Measurements from ENCODE around the gene MGST1. TPM values are rescaled to one million over a fixed set of nuclear protein-coding genes. Genes with fewer than 3 reads are reported as not detected.

Gene MGST1
- total and polyA plus RNA-seq, 2 experiments from 2014 or later: 297 to 1,400 TPM

DNA sequence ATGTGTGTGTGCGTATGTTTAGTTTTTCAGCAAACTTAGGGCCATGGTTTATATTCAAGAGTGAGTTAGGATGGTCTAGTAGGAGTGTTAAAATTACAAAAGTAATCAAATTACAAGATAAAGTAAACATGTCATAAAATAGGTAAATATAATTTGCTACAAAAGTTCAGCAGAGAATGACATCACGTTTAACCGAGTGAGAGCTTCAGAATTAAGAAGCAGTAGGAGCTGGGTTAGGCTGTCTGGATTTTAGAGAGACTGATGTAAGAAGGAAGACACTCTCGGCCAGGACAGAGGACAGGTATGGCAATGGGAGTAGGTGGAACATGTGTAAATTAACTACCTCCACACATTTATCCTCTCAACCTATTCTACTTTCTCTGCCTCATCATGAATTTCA, 11.6 kb upstream of the MGST1 start:
- H3K79me2 ChIP-seq (replicated peaks; ENCODE audit: insufficient read depth): no peaks in the 10 kb centered on the region
- H3K27me3 ChIP-seq (ENCODE audit: insufficient read depth): no peaks in the 10 kb centered on the region
- Mint-ChIP-seq H3K27ac (no peak overlapping the region), H3K4me1 (no peaks in the 10 kb centered on the region), H3K36me3 (ENCODE audit: low read depth) (no peaks in the 10 kb centered on the region), H3K4me3 (no peak overlapping the region), H3K27me3 (ENCODE audit: insufficient read depth, low read depth, poor library complexity) (no peaks in the 10 kb centered on the region), H3K9me3 (peaks cover 2% of the 10 kb centered on the region; the same call in 1 of the 3 replicates)
- peaks cover 6% of the 10 kb centered on the region; the same call in 1 of the 2 replicates for H3K9me2 ChIP-seq (ENCODE audit: insufficient read depth)
- H3K36me3 ChIP-seq (ENCODE audit: insufficient read depth): no peaks in the 10 kb centered on the region
- no peak overlapping the region for H3K4me2 ChIP-seq
- H3K4me3 ChIP-seq: no peak overlapping the region
- no peak for ATAC-seq
- TF ChIP-seq, protein P1, sequence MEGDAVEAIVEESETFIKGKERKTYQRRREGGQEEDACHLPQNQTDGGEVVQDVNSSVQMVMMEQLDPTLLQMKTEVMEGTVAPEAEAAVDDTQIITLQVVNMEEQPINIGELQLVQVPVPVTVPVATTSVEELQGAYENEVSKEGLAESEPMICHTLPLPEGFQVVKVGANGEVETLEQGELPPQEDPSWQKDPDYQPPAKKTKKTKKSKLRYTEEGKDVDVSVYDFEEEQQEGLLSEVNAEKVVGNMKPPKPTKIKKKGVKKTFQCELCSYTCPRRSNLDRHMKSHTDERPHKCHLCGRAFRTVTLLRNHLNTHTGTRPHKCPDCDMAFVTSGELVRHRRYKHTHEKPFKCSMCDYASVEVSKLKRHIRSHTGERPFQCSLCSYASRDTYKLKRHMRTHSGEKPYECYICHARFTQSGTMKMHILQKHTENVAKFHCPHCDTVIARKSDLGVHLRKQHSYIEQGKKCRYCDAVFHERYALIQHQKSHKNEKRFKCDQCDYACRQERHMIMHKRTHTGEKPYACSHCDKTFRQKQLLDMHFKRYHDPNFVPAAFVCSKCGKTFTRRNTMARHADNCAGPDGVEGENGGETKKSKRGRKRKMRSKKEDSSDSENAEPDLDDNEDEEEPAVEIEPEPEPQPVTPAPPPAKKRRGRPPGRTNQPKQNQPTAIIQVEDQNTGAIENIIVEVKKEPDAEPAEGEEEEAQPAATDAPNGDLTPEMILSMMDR (conservative IDR thresholded peaks at IDR 0.05; ENCODE audit: low read depth in 2 of 2): no peak
- H3F3A ChIP-seq (replicated peaks; ENCODE audit: low read depth): no peaks in the 10 kb centered on the region
- H2AFZ ChIP-seq: no peak overlapping the region
- H3K27ac ChIP-seq (ENCODE audit: low read depth): no peak overlapping the region
- no peak for DNase-seq (ENCODE audit: low spot score)
- H4K20me1 ChIP-seq (replicated peaks; ENCODE audit: insufficient read depth): no peaks in the 10 kb centered on the region
- H3K4me1 ChIP-seq (ENCODE audit: insufficient read depth): no peaks in the 10 kb centered on the region

DNA sequence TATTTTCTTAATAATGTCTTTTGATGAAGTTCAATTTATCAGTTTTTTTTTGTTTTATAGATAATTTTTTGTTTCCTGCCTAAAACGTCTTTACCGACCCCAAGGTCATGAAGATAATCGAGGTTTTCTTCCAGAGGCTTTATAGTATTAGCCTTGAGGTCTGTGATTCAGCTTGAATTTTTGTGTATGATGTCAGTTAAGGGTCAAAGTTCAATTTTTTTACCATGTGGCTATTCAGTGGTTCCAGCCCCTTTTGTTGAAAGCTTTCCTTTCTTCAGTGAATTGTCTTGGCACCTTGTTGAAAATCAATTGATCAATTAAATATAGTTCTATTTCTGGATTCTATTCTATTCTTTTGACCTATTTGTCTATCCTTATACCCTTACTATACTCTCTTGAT, 3.2 kb upstream of the MGST1 start:
- peaks cover 23% of the 10 kb centered on the region for H3K4me1 Mint-ChIP-seq
- H3K36me3 Mint-ChIP-seq (ENCODE audit: low read depth): peaks cover 6% of the 10 kb centered on the region
- TF ChIP-seq POLR2AphosphoS5 (IDR thresholded peaks at IDR 0.05; ENCODE audit: low read depth) (no peak), JUNB (IDR thresholded peaks at IDR 0.05; ENCODE audit: unreplicated experiment) (no peak), EZH2 (IDR thresholded peaks at IDR 0.05; ENCODE audit: low read depth, unreplicated experiment) (no peak), ZNF114 (CRISPR knock-in tag; IDR thresholded peaks at IDR 0.05) (no peak), CREB1 (CRISPR knock-in tag; IDR thresholded peaks at IDR 0.05; ENCODE audit: low read depth) (no peak), STAT1 (IDR thresholded peaks at IDR 0.05; ENCODE audit: unreplicated experiment) (no peak), EZH2phosphoT487 (IDR thresholded peaks at IDR 0.05; ENCODE audit: unreplicated experiment) (no peak)
- TF ChIP-seq, protein P1 (conservative IDR thresholded peaks at IDR 0.05; ENCODE audit: low read depth in 2 of 2): no peak
- TF ChIP-seq, protein P2, sequence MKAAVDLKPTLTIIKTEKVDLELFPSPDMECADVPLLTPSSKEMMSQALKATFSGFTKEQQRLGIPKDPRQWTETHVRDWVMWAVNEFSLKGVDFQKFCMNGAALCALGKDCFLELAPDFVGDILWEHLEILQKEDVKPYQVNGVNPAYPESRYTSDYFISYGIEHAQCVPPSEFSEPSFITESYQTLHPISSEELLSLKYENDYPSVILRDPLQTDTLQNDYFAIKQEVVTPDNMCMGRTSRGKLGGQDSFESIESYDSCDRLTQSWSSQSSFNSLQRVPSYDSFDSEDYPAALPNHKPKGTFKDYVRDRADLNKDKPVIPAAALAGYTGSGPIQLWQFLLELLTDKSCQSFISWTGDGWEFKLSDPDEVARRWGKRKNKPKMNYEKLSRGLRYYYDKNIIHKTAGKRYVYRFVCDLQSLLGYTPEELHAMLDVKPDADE (IDR thresholded peaks at IDR 0.05): no peak
- TF ChIP-seq, protein P3, sequence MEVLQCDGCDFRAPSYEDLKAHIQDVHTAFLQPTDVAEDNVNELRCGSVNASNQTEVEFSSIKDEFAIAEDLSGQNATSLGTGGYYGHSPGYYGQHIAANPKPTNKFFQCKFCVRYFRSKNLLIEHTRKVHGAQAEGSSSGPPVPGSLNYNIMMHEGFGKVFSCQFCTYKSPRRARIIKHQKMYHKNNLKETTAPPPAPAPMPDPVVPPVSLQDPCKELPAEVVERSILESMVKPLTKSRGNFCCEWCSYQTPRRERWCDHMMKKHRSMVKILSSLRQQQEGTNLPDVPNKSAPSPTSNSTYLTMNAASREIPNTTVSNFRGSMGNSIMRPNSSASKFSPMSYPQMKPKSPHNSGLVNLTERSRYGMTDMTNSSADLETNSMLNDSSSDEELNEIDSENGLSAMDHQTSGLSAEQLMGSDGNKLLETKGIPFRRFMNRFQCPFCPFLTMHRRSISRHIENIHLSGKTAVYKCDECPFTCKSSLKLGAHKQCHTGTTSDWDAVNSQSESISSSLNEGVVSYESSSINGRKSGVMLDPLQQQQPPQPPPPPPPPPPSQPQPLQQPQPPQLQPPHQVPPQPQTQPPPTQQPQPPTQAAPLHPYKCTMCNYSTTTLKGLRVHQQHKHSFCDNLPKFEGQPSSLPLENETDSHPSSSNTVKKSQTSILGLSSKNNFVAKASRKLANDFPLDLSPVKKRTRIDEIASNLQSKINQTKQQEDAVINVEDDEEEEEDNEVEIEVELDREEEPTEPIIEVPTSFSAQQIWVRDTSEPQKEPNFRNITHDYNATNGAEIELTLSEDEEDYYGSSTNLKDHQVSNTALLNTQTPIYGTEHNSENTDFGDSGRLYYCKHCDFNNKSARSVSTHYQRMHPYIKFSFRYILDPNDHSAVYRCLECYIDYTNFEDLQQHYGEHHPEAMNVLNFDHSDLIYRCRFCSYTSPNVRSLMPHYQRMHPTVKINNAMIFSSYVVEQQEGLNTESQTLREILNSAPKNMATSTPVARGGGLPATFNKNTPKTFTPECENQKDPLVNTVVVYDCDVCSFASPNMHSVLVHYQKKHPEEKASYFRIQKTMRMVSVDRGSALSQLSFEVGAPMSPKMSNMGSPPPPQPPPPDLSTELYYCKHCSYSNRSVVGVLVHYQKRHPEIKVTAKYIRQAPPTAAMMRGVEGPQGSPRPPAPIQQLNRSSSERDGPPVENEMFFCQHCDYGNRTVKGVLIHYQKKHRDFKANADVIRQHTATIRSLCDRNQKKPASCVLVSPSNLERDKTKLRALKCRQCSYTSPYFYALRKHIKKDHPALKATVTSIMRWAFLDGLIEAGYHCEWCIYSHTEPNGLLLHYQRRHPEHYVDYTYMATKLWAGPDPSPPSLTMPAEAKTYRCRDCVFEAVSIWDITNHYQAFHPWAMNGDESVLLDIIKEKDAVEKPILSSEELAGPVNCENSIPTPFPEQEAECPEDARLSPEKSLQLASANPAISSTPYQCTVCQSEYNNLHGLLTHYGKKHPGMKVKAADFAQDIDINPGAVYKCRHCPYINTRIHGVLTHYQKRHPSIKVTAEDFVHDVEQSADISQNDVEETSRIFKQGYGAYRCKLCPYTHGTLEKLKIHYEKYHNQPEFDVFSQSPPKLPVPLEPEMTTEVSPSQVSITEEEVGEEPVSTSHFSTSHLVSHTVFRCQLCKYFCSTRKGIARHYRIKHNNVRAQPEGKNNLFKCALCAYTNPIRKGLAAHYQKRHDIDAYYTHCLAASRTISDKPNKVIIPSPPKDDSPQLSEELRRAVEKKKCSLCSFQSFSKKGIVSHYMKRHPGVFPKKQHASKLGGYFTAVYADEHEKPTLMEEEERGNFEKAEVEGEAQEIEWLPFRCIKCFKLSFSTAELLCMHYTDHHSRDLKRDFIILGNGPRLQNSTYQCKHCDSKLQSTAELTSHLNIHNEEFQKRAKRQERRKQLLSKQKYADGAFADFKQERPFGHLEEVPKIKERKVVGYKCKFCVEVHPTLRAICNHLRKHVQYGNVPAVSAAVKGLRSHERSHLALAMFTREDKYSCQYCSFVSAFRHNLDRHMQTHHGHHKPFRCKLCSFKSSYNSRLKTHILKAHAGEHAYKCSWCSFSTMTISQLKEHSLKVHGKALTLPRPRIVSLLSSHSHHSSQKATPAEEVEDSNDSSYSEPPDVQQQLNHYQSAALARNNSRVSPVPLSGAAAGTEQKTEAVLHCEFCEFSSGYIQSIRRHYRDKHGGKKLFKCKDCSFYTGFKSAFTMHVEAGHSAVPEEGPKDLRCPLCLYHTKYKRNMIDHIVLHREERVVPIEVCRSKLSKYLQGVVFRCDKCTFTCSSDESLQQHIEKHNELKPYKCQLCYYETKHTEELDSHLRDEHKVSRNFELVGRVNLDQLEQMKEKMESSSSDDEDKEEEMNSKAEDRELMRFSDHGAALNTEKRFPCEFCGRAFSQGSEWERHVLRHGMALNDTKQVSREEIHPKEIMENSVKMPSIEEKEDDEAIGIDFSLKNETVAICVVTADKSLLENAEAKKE (CRISPR knock-in tag; IDR thresholded peaks at IDR 0.05): no peak

More for the DNA sequence above, 3.2 kb upstream of the MGST1 start:
- Histone ChIP-seq H3K27me3 (ENCODE audit: insufficient read depth) (no peaks in the 10 kb centered on the region), H3K4me1 (ENCODE audit: insufficient read depth) (peaks cover 11% of the 10 kb centered on the region), H3K4me3 (no peak overlapping the region), H2AFZ (no peak overlapping the region), H3K79me2 (replicated peaks; ENCODE audit: insufficient read depth) (peaks cover 29% of the 10 kb centered on the region), H3K36me3 (ENCODE audit: insufficient read depth) (no peaks in the 10 kb centered on the region), H4K20me1 (replicated peaks; ENCODE audit: insufficient read depth) (no peaks in the 10 kb centered on the region), H3F3A (replicated peaks; ENCODE audit: low read depth) (no peaks in the 10 kb centered on the region), H3K4me2 (no peak overlapping the region), H3K27ac (ENCODE audit: low read depth) (no peak overlapping the region), H3K9me2 (ENCODE audit: insufficient read depth) (no peaks in the 10 kb centered on the region)
- Mint-ChIP-seq H3K9me3 (no peaks in the 10 kb centered on the region), H3K4me3 (no peak overlapping the region), H3K27ac (no peak overlapping the region; the same call in 1 of the 2 replicates), H3K27me3 (ENCODE audit: insufficient read depth, low read depth, poor library complexity) (peaks cover 2% of the 10 kb centered on the region)
- no peak for DNase-seq (ENCODE audit: low spot score)
- ATAC-seq: no peak
